ENCODE data around the gene BMPR1A.

Gene BMPR1A

GRCh38 chr10:86962136-86962980 is 205.9 kb downstream of the BMPR1A start:
- peaks cover 0 to 6% (median 0%) of the 10 kb centered on the region in 3 donors for H3K36me3 ChIP-seq
- peaks cover 5 to 78% (median 72%) of the 10 kb centered on the region in 4 donors for H3K4me1 ChIP-seq
- intact Hi-C loops (cut with DNase I; ENCODE audit: low total_unique reads): loop anchor here (2.0 to 10.0 kb wide), 2 partner anchors 20 to 132 kb away; partner anchors contain the start of genes GLUD1 and SHLD2
- no peak for TF ChIP-seq CTCF (IDR thresholded peaks at IDR 0.05)
- peak in 1 of 2 donors; percentile 63 for DNase-seq
- peak overlapping the region; percentile 70 to 100 for H3K27ac ChIP-seq
- no peaks in the 10 kb centered on the region for H3K9me3 ChIP-seq
- H3K27me3 ChIP-seq: no peaks in the 10 kb centered on the region
- H3K4me3 ChIP-seq: no peak overlapping the region

- TF ChIP-seq CTCF (IDR thresholded peaks at IDR 0.05): no peak
- H3K36me3 ChIP-seq: peaks cover 0 to 6% (median 0%) of the 10 kb centered on the region in 3 donors
- peak overlapping the region; percentile 70 to 100 for H3K27ac ChIP-seq
- DNase-seq: no peak
- H3K4me1 ChIP-seq: peaks cover 5 to 78% (median 72%) of the 10 kb centered on the region in 4 donors
- intact Hi-C loops (cut with DNase I; ENCODE audit: low total_unique reads): loop anchor here (2.0 to 10.0 kb wide), 2 partner anchors 20 to 132 kb away; partner anchors contain the start of genes GLUD1 and SHLD2
- no peaks in the 10 kb centered on the region for H3K9me3 ChIP-seq
- no peak overlapping the region for H3K4me3 ChIP-seq
- no peaks in the 10 kb centered on the region for H3K27me3 ChIP-seq
These were observed 206.5 kb downstream of the BMPR1A start for GRCh38 chr10:86962981-86963310.

DNA sequence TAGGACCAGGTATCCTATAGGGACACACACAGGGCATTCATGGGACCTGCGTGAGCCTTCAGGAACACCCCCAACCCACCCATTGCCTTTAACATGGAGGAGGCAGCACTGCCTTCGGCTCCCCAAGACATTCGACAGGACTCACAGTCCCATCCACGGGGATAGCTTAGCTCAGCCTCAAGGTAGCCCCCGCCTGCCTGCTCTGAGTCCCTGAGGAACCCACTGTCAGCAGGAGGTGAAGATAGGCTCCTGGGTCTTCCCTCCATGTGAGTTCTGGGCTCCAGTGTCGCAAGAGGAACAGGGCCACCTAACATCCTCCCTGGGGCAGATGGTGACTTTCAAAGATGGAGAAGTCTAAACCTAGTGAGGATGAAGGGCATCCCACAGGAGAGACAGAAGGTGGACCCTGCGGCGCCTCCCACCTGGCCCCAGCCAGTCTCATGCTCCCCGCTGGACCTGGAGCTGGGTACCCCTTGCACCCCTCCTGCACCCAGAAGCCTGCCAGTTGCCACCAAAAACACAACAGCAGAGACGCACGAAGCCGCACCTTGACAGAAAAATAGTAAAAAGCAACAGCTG is 207.0 kb downstream of the BMPR1A start:
- peaks cover 5 to 75% (median 71%) of the 10 kb centered on the region in 4 donors for H3K4me1 ChIP-seq
- intact Hi-C loops (cut with DNase I; ENCODE audit: low total_unique reads): loop anchor here (2.0 to 10.0 kb wide), 2 partner anchors 21 to 131 kb away; partner anchors contain the start of genes GLUD1 and SHLD2
- H3K4me3 ChIP-seq: no peak overlapping the region
- no peak for TF ChIP-seq CTCF (IDR thresholded peaks at IDR 0.05)
- no peaks in the 10 kb centered on the region for H3K9me3 ChIP-seq
- peak in 1 of 2 donors; percentile 59 for DNase-seq
- peaks cover 0 to 6% (median 0%) of the 10 kb centered on the region in 3 donors for H3K36me3 ChIP-seq
- H3K27ac ChIP-seq: peak overlapping the region; percentile 70 to 100
- no peaks in the 10 kb centered on the region for H3K27me3 ChIP-seq

GRCh38 chr10:86964061-86964846 is 207.8 kb downstream of the BMPR1A start:
- TF ChIP-seq CTCF (IDR thresholded peaks at IDR 0.05): no peak
- Histone ChIP-seq H3K27me3 (no peaks in the 10 kb centered on the region), H3K27ac (peak overlapping the region; percentile 70 to 100), H3K4me1 (peaks cover 0 to 67% (median 65%) of the 10 kb centered on the region in 4 donors), H3K4me3 (no peak overlapping the region), H3K9me3 (no peaks in the 10 kb centered on the region), H3K36me3 (peaks cover 0 to 6% (median 0%) of the 10 kb centered on the region in 3 donors)
- intact Hi-C loops (cut with DNase I; ENCODE audit: low total_unique reads): loop anchor here (10.0 kb wide), 1 partner anchor 131 kb away; the partner anchor contains the start of genes GLUD1 and SHLD2
- DNase-seq: peak in 1 of 2 donors; percentile 77

DNA sequence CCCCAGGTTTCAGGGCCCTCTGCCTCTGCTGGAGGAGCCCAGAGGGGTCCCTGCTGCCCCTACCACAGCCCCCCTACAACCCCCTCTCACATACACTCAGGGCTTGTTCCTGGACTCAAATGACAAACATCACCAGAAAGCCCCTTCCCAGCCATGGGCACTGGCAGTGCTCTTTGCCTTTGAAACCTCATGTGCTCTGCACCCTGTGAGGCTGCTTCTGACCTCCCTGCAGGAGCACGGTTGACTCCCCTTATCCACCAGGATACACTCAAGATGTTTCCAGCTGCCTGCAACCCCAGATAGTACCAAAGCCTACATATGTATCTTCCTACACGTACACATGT is 208.4 kb downstream of the BMPR1A start:
- Histone ChIP-seq H3K27ac (peak overlapping the region; percentile 70 to 100), H3K27me3 (no peaks in the 10 kb centered on the region), H3K4me1 (peaks cover 0 to 66% (median 59%) of the 10 kb centered on the region in 4 donors), H3K36me3 (peaks cover 0 to 6% (median 0%) of the 10 kb centered on the region in 3 donors), H3K9me3 (no peaks in the 10 kb centered on the region), H3K4me3 (no peak overlapping the region)
- intact Hi-C loops (cut with DNase I; ENCODE audit: low total_unique reads): loop anchor here (10.0 kb wide), 1 partner anchor 130 kb away; the partner anchor contains the start of genes GLUD1 and SHLD2
- TF ChIP-seq CTCF (IDR thresholded peaks at IDR 0.05): no peak
- DNase-seq: peak in 1 of 2 donors; percentile 49
